ENCODE results near the gene TMEM109.

The TMEM109 gene

DNA sequence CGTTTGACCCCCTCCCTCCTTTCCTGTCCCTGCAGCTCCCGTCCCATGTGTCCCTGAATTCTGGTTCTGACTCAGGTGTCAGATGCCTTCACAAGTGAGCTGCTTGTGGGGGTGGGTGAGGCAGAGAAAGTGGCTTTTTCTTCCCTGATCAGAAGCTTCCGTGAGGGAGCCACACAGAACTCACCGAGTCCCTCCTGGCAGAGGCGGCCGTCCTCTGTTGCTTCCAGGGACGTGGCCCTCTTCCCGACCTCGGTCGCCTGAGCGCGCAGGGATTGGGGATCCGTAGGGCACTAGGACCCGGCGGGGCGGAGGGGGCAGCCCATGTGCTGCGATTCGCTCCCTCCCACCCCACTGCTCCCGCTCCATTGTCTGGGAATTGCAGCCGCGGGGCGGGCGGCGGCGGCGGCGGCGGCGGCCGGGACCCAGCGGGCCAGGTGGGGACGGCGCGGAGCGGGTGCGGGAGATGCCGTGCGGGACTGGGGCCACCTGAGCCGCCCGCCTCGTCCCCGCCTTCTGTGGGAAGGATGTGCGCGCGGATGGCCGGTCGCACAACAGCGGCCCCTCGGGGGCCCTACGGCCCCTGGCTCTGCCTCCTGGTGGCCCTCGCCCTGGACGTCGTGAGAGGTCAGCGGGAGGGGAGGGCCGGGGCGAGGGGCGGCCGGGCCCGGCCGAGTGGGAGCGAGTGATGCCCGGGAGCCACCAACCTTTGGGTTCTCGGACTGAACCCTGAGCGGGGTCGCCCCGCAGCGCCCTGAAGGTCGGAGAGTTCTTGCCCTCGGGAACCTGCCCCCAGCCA, 10.3 kb downstream of the TMEM109 start, which contains the start of gene TMEM132A:
TMEM132A (plus strand) TSS at position 351 of the 796 bp plus-strand sequence; CDS start at position 525, 174 bp downstream.
- Histone ChIP-seq H3K36me3 (ENCODE audit: insufficient read depth) (no peaks in the 10 kb centered on the region; the same call in 1 of the 2 replicates), H3K27ac (no peak within 1 kb of the TSS), H3K4me1 (ENCODE audit: low read depth, poor library complexity, severe bottlenecking) (peaks cover 21% of the 10 kb centered on the region), H2AFZ (ENCODE audit: low read depth) (peak within 1 kb of the TSS; percentile 59; the same call in 1 of the 2 replicates), H3K9ac (peak within 1 kb of the TSS; percentile 31; the same call in 1 of the 2 replicates), H3K79me2 (ENCODE audit: insufficient read depth, low read depth) (peaks cover 3% of the 10 kb centered on the region; the same call in 1 of the 2 replicates), H3K4me3 (IDR thresholded peaks at IDR 0.05; ENCODE audit: insufficient read depth, low read depth, low read length) (no peak within 1 kb of the TSS), H3K27me3 (ENCODE audit: insufficient read depth, low read depth) (peaks cover 10% of the 10 kb centered on the region), H4K20me1 (ENCODE audit: insufficient read depth) (no peaks in the 10 kb centered on the region; the same call in 1 of the 2 replicates), H3K4me2 (peak within 1 kb of the TSS; percentile 64)
- TF ChIP-seq, protein P1, sequence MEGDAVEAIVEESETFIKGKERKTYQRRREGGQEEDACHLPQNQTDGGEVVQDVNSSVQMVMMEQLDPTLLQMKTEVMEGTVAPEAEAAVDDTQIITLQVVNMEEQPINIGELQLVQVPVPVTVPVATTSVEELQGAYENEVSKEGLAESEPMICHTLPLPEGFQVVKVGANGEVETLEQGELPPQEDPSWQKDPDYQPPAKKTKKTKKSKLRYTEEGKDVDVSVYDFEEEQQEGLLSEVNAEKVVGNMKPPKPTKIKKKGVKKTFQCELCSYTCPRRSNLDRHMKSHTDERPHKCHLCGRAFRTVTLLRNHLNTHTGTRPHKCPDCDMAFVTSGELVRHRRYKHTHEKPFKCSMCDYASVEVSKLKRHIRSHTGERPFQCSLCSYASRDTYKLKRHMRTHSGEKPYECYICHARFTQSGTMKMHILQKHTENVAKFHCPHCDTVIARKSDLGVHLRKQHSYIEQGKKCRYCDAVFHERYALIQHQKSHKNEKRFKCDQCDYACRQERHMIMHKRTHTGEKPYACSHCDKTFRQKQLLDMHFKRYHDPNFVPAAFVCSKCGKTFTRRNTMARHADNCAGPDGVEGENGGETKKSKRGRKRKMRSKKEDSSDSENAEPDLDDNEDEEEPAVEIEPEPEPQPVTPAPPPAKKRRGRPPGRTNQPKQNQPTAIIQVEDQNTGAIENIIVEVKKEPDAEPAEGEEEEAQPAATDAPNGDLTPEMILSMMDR (conservative IDR thresholded peaks at IDR 0.05; ENCODE audit: low read depth, low read length), result no peak

DNA sequence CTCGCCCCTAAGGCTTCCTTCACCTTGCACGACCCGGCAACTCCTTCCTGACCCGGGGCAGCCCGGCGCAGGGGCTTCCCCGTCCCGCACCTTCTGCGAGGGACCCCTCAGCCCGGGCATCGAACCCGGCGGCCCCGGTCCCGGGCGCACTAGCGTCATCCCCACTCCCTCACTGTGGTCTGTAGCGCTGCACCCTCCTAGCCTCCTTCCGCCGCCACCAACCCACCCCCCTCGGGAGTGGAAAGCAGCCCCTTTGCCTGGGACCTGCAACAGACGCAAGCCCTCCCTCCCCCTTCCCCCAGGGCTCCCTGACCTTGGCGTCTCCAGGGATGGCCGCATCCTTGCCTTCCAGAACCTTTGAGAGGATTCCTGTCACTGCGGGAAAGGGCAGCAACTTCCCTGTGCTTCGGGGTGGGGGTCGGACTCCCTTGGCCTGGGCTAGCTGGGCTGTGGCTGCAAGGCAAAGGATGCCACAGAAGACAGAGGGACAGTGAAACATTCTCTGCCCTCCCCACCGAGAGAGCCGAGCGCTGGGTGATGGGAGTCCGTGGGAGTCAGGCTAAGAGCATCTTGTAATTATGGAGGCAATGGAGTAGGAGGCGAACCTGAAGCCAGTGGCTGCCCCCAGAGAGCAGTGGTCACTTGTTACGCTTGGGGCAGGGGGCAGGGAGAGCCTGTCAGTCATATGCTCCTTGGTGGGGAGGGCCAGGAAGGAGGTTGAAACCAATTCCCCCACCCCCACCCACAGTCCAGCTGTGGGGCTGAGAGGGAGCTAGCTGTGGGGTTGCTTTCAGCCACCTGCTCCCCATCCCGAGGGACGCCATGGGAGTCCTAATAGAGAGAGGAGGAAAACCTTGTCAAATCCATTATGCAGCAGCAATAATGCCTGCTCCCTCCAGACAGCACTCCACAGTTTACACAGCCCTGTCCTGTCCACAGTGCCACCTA, 11.2 kb downstream of the TMEM109 start:
- Histone ChIP-seq H2AFZ (ENCODE audit: low read depth) (peak overlapping the region; percentile 59; the same call in 1 of the 2 replicates), H3K27me3 (ENCODE audit: insufficient read depth, low read depth) (peaks cover 10% of the 10 kb centered on the region), H4K20me1 (ENCODE audit: insufficient read depth) (no peaks in the 10 kb centered on the region), H3K4me3 (IDR thresholded peaks at IDR 0.05; ENCODE audit: insufficient read depth, low read depth, low read length) (no peak overlapping the region), H3K4me2 (peak overlapping the region; percentile 64), H3K36me3 (ENCODE audit: insufficient read depth) (no peaks in the 10 kb centered on the region; the same call in 1 of the 2 replicates), H3K9ac (no peak overlapping the region; the same call in 1 of the 2 replicates), H3K79me2 (ENCODE audit: insufficient read depth, low read depth) (no peaks in the 10 kb centered on the region), H3K27ac (no peak overlapping the region), H3K4me1 (ENCODE audit: low read depth, poor library complexity, severe bottlenecking) (peaks cover 20% of the 10 kb centered on the region)
- TF ChIP-seq, protein P1 (conservative IDR thresholded peaks at IDR 0.05; ENCODE audit: low read depth, low read length), result no peak

DNA sequence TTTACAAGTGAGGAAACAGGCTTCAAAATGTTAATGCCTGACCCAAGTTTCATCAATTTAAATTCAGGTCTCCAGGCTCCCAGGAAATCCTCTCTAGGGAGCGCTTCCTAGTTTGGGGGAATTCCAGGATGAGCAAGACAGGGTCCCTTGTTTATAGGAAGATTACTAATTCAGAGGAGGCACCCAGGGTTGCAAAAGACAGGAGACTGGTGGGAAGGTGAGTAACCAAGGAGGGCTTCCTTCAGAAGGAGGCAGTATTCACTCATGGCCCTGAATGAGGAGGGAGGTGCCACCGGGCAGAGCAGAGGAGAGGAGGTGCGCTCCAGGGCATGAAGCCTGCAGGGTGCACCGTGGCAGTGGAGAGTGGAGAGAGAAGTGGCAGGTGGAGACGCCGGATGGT, 11.9 kb downstream of the TMEM109 start:
- Histone ChIP-seq H3K4me3 (IDR thresholded peaks at IDR 0.05; ENCODE audit: insufficient read depth, low read depth, low read length) (no peak overlapping the region), H3K36me3 (ENCODE audit: insufficient read depth) (no peaks in the 10 kb centered on the region; the same call in 1 of the 2 replicates)

DNA sequence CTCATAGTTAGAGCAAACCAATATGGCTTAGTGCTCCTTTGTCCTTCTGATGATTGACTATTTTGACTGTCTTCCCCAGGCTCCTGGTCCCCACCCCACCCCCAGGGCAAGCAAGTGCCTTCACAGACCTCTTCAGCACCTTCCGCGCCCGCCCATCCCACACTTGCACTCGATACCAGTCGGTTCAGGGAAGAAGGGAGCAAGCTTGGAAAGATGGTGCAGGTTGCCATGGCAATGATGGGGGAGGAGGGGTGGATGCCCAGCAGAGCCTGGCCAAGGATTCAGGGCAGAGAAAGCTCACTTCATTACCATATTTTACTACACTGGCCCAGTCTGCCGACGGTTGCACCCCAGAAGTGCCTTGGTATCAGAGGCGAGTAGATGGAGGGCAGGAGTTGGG, 12.5 kb downstream of the TMEM109 start:
- peaks cover 20% of the 10 kb centered on the region for H3K4me1 ChIP-seq (ENCODE audit: low read depth, poor library complexity, severe bottlenecking)
- H3K36me3 ChIP-seq (ENCODE audit: insufficient read depth), result no peaks in the 10 kb centered on the region
- no peak overlapping the region for H3K4me2 ChIP-seq

More for the DNA sequence above, 11.9 kb downstream of the TMEM109 start:
- H2AFZ ChIP-seq (ENCODE audit: low read depth), result no peak overlapping the region
- H3K4me2 ChIP-seq, result peak overlapping the region; percentile 64; the same call in 1 of the 2 replicates
- no peaks in the 10 kb centered on the region for H4K20me1 ChIP-seq (ENCODE audit: insufficient read depth)
- peaks cover 10% of the 10 kb centered on the region for H3K27me3 ChIP-seq (ENCODE audit: insufficient read depth, low read depth)
- H3K79me2 ChIP-seq (ENCODE audit: insufficient read depth, low read depth), result no peaks in the 10 kb centered on the region
- H3K4me1 ChIP-seq (ENCODE audit: low read depth, poor library complexity, severe bottlenecking), result peaks cover 20% of the 10 kb centered on the region
- TF ChIP-seq, protein P1 (conservative IDR thresholded peaks at IDR 0.05; ENCODE audit: low read depth, low read length), result no peak
- H3K27ac ChIP-seq, result no peak overlapping the region
- H3K9ac ChIP-seq, result no peak overlapping the region

More for the DNA sequence above, 12.5 kb downstream of the TMEM109 start:
- Histone ChIP-seq H3K4me3 (IDR thresholded peaks at IDR 0.05; ENCODE audit: insufficient read depth, low read depth, low read length) (no peak overlapping the region), H3K79me2 (ENCODE audit: insufficient read depth, low read depth) (no peaks in the 10 kb centered on the region), H2AFZ (ENCODE audit: low read depth) (no peak overlapping the region), H3K27me3 (ENCODE audit: insufficient read depth, low read depth) (peaks cover 10% of the 10 kb centered on the region), H3K27ac (no peak overlapping the region), H4K20me1 (ENCODE audit: insufficient read depth) (no peaks in the 10 kb centered on the region), H3K9ac (no peak overlapping the region)
- TF ChIP-seq, protein P1 (conservative IDR thresholded peaks at IDR 0.05; ENCODE audit: low read depth, low read length), result no peak

Data from KMS-11 (cell line).